ENCODE results near the gene CHAC2. TPM values are rescaled to one million over a fixed set of nuclear protein-coding genes. Genes with fewer than 3 reads are reported as not detected.
A peak's percentile ranks its signal among the peaks of the same experiment; 100 is the strongest.

Gene CHAC2
- total and polyA plus RNA-seq, 9 of the 15 experiments (the other 6 are each of a cell fraction or from before 2014, with no cell fraction given), result 9.8 to 35.6 (median 18.2) TPM

DNA sequence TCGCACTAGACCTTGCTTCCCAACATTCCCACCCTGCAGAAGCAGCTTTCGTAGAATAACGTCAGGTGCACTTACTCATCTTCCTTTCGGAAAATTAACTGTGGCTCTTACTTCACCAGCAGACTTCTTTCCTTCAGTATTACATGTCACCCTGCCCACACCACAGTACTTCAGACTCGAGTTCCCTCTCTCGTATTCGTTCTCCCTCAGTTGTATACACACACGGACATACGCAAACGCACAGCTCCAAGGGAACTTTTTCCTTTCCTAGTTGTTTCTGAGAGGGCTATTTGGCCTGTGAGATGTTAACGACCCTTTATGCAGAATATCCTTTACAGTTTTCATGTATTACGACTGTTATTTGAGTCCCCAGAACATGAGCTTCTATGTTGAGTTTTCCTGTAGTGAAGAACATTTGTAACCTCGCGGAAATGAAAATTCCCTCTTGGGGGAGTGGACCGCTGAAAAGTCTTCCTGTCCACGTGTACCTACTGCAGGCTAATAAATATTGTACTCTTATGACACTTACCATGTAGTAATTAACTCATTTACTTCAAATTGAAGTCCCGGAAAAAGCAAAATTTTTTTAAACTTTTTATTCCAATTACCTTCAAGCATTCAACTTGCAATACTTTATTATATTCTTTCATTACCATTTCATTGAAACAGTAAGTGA, 20.1 kb downstream of the CHAC2 start:
- no peaks in the 10 kb centered on the region; a peak in 1 of 5 replicates for H3K27me3 ChIP-seq (ENCODE audit: control insufficient read depth in 2 of 2, insufficient read depth in 2 of 2, low read length in 2 of 2)
- no TSS peak for BruUV-seq (replicated peaks)
- in situ Hi-C loops (cut with MboI) (no loop called here), intact Hi-C loops (cut with micrococcal nuclease) (loop anchor here (2.0 kb wide), 1 partner anchor 21 kb away; the partner anchor contains the start of gene CHAC2)
- under 1% methylated on average over 17 of the region's 17 CpGs for whole genome bisulfite sequencing (ENCODE audit: insufficient coverage, low coverage, missing lambda C conversion rate)
- H2AFZ ChIP-seq (ENCODE audit: low read depth, low read length), result peak overlapping the region; percentile 95
- POLR2A ChIA-PET, result interaction anchor here (1.5 to 5.8 kb wide), 3 partner anchors 10 to 19 kb away, joined by 7 to 45 read pairs (median 16); partner anchors contain the start of gene CHAC2
- H3K9me3 ChIP-seq (replicated peaks; ENCODE audit: control insufficient read depth, insufficient read depth, low read depth, low read length), result no peaks in the 10 kb centered on the region
- H3K9ac ChIP-seq (ENCODE audit: insufficient read depth in 1 of 2, low read depth in 2 of 2, low read length in 2 of 2), result peak overlapping the region; percentile 93 to 98
- H4K20me1 ChIP-seq (replicated peaks; ENCODE audit: control insufficient read depth, insufficient read depth, low read length), result no peaks in the 10 kb centered on the region; the same call in 1 of the 2 replicates
- DNase-seq (ENCODE audit: extremely low read depth in 1 of 4, low spot score in 3 of 4), result no peak
- H3K36me3 ChIP-seq (ENCODE audit: control insufficient read depth, insufficient read depth, low read length), result peaks cover 10% of the 10 kb centered on the region; the same call in 2 of the 3 replicates
- peak overlapping the region; percentile 100 for H3K4me2 ChIP-seq (ENCODE audit: insufficient read depth, low read length)
- peak overlapping the region; percentile 94 for H3K4me3 ChIP-seq
- peaks cover 4 to 11% of the 10 kb centered on the region in 2 experiments; a peak in 4 of 5 replicates for H3K4me1 ChIP-seq (replicated peaks in 1 of 2; ENCODE audit: control insufficient read depth in 2 of 2, insufficient read depth in 2 of 2, low read length in 2 of 2)
- CTCF ChIA-PET (ENCODE audit: low intra/inter-chr PET ratio), result no interaction called here
- FAIRE-seq, result no peak
- H3K79me2 ChIP-seq (ENCODE audit: control insufficient read depth, insufficient read depth, low read length), result peaks cover 93% of the 10 kb centered on the region
- ATAC-seq, result peak; percentile 16; the same call in 2 of the 3 replicates
- no peaks in the 10 kb centered on the region for H3K9me1 ChIP-seq (ENCODE audit: control insufficient read depth, insufficient read depth, low read length)
- H3K27ac ChIP-seq (ENCODE audit: extremely low read depth, low read depth, low read length), result peak overlapping the region; percentile 87
- TF ChIP-seq, protein P1, sequence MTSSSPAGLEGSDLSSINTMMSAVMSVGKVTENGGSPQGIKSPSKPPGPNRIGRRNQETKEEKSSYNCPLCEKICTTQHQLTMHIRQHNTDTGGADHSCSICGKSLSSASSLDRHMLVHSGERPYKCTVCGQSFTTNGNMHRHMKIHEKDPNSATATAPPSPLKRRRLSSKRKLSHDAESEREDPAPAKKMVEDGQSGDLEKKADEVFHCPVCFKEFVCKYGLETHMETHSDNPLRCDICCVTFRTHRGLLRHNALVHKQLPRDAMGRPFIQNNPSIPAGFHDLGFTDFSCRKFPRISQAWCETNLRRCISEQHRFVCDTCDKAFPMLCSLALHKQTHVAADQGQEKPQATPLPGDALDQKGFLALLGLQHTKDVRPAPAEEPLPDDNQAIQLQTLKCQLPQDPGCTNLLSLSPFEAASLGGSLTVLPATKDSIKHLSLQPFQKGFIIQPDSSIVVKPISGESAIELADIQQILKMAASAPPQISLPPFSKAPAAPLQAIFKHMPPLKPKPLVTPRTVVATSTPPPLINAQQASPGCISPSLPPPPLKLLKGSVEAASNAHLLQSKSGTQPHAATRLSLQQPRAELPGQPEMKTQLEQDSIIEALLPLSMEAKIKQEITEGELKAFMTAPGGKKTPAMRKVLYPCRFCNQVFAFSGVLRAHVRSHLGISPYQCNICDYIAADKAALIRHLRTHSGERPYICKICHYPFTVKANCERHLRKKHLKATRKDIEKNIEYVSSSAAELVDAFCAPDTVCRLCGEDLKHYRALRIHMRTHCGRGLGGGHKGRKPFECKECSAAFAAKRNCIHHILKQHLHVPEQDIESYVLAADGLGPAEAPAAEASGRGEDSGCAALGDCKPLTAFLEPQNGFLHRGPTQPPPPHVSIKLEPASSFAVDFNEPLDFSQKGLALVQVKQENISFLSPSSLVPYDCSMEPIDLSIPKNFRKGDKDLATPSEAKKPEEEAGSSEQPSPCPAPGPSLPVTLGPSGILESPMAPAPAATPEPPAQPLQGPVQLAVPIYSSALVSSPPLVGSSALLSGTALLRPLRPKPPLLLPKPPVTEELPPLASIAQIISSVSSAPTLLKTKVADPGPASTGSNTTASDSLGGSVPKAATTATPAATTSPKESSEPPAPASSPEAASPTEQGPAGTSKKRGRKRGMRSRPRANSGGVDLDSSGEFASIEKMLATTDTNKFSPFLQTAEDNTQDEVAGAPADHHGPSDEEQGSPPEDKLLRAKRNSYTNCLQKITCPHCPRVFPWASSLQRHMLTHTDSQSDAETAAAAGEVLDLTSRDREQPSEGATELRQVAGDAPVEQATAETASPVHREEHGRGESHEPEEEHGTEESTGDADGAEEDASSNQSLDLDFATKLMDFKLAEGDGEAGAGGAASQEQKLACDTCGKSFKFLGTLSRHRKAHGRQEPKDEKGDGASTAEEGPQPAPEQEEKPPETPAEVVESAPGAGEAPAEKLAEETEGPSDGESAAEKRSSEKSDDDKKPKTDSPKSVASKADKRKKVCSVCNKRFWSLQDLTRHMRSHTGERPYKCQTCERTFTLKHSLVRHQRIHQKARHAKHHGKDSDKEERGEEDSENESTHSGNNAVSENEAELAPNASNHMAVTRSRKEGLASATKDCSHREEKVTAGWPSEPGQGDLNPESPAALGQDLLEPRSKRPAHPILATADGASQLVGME (CRISPR knock-in tag; IDR thresholded peaks at IDR 0.05), result no peak
- TF ChIP-seq NFXL1 (CRISPR knock-in tag; IDR thresholded peaks at IDR 0.05) (no peak), MAFF (IDR thresholded peaks at IDR 0.05; ENCODE audit: low read length) (no peak), ZNF143 (CRISPR knock-in tag; IDR thresholded peaks at IDR 0.05) (no peak)
- TF ChIP-seq, protein P2, sequence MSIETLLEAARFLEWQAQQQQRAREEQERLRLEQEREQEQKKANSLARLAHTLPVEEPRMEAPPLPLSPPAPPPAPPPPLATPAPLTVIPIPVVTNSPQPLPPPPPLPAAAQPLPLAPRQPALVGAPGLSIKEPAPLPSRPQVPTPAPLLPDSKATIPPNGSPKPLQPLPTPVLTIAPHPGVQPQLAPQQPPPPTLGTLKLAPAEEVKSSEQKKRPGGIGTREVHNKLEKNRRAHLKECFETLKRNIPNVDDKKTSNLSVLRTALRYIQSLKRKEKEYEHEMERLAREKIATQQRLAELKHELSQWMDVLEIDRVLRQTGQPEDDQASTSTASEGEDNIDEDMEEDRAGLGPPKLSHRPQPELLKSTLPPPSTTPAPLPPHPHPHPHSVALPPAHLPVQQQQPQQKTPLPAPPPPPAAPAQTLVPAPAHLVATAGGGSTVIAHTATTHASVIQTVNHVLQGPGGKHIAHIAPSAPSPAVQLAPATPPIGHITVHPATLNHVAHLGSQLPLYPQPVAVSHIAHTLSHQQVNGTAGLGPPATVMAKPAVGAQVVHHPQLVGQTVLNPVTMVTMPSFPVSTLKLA (conservative IDR thresholded peaks at IDR 0.05), result peak; percentile 75 to 80

Measured in K562 (cell line).